GM23338 (cell line): Measurements from ENCODE around the gene SPRING1. TPM values are rescaled to one million over a fixed set of nuclear protein-coding genes. Genes with fewer than 3 reads are reported as not detected.

Experiments
- ATAC-seq: fragments of 200-7000 bp; cut with Tn5 transposase; 3 replicates; pipeline ENCODE4 v1.9.1; 2020
- DNase-seq: peaks from one replicate; pipeline ENCODE4 v3.0.0-alpha.2; 2015; ENCODE audit warnings: low spot score
- H2AFZ ChIP-seq: fragments of 200-600 bp; sonication (generic); 2 replicates; pipeline ENCODE4 v1.8.0; 2016; ENCODE audit warnings: antibody characterized with exemption, mild to moderate bottlenecking, moderate library complexity
- H3F3A ChIP-seq: fragments of 200-600 bp; sonication (generic); replicated peaks from 2 replicates; pipeline ENCODE4 v1.8.0; 2017; ENCODE audit warnings: antibody characterized with exemption, mixed run types, low read depth
- H3K27ac ChIP-seq: fragments of 200-600 bp; sonication (generic); 2 replicates; pipeline ENCODE4 v1.6.1; 2016; ENCODE audit warnings: low read depth
- H3K27me3 ChIP-seq: fragments of 200-600 bp; sonication (generic); 2 replicates; pipeline ENCODE4 v1.8.0; 2016; ENCODE audit warnings: mild to moderate bottlenecking, mixed run types, moderate library complexity; ENCODE audit not compliant: insufficient read depth
- H3K36me3 ChIP-seq: fragments of 200-600 bp; sonication (generic); 2 replicates; pipeline ENCODE4 v1.8.0; 2016; ENCODE audit warnings: mild to moderate bottlenecking; ENCODE audit not compliant: insufficient read depth
- H3K4me1 ChIP-seq: fragments of 200-600 bp; sonication (generic); 2 replicates; pipeline ENCODE4 v1.8.0; 2016; ENCODE audit warnings: mild to moderate bottlenecking, moderate library complexity; ENCODE audit not compliant: insufficient read depth
- H3K4me2 ChIP-seq: fragments of 200-600 bp; sonication (generic); 2 replicates; pipeline ENCODE4 v1.7.1; 2017; ENCODE audit warnings: mixed run types
- H3K4me3 ChIP-seq: fragments of 200-600 bp; sonication (generic); 2 replicates; pipeline ENCODE4 v1.6.1; 2016; ENCODE audit warnings: mixed run types
- H3K79me2 ChIP-seq: fragments of 200-600 bp; sonication (generic); replicated peaks from 2 replicates; pipeline ENCODE4 v1.8.0; 2017; ENCODE audit warnings: mild to moderate bottlenecking; ENCODE audit not compliant: insufficient read depth
- H3K9me2 ChIP-seq: fragments of 200-600 bp; sonication (generic); 2 replicates; pipeline ENCODE4 v1.8.0; 2017; ENCODE audit not compliant: insufficient read depth
- H4K20me1 ChIP-seq: fragments of 200-600 bp; sonication (generic); replicated peaks from 2 replicates; pipeline ENCODE4 v1.8.0; 2017; ENCODE audit warnings: mild to moderate bottlenecking; ENCODE audit not compliant: insufficient read depth
- H3K27ac Mint-ChIP-seq: 2 replicates; pipeline ENCODE4 v1.8.0; 2020; ENCODE audit warnings: inconsistent platforms, mild to moderate bottlenecking, moderate library complexity, mixed read lengths
- H3K27me3 Mint-ChIP-seq: 3 replicates; pipeline ENCODE4 v1.8.0; 2022; ENCODE audit warnings: low read depth, mild to moderate bottlenecking, moderate library complexity, mixed read lengths, inconsistent platforms; ENCODE audit not compliant: insufficient read depth, poor library complexity
- H3K36me3 Mint-ChIP-seq: 3 replicates; pipeline ENCODE4 v1.8.0; 2021; ENCODE audit warnings: low read depth, mild to moderate bottlenecking, inconsistent platforms, moderate library complexity, mixed read lengths
- H3K4me1 Mint-ChIP-seq: 3 replicates; pipeline ENCODE4 v1.8.0; 2020; ENCODE audit warnings: mild to moderate bottlenecking, inconsistent platforms, mixed read lengths
- H3K4me3 Mint-ChIP-seq: 3 replicates; pipeline ENCODE4 v1.8.0; 2021; ENCODE audit warnings: moderate library complexity, mild to moderate bottlenecking, inconsistent platforms, mixed read lengths
- H3K9me3 Mint-ChIP-seq: 3 replicates; pipeline ENCODE4 v1.8.0; 2020; ENCODE audit warnings: moderate library complexity, mild to moderate bottlenecking, inconsistent platforms, mixed read lengths
- CREB1 ChIP-seq: fragments of 250-450 bp; sonication (Bioruptor Pico); IDR thresholded peaks from 2 replicates; pipeline ENCODE4 v1.5.0; 2020; ENCODE audit warnings: low read depth, mild to moderate bottlenecking, moderate library complexity
- EZH2 ChIP-seq: fragments of 200-600 bp; sonication (generic); IDR thresholded peaks from one replicate; pipeline ENCODE4 v1.8.0; 2017; ENCODE audit warnings: antibody characterized with exemption, mild to moderate bottlenecking, low read depth; ENCODE audit not compliant: unreplicated experiment
- EZH2phosphoT487 ChIP-seq: fragments of 200-600 bp; sonication (generic); IDR thresholded peaks from one replicate; pipeline ENCODE4 v1.8.1; 2018; ENCODE audit warnings: antibody characterized with exemption; ENCODE audit not compliant: unreplicated experiment
- JUNB ChIP-seq: IDR thresholded peaks from one replicate; pipeline ENCODE4 v1.6.1; 2016; ENCODE audit warnings: antibody characterized with exemption; ENCODE audit not compliant: unreplicated experiment
- NANOG ChIP-seq: IDR thresholded peaks from 2 replicates; pipeline ENCODE4 v1.6.1; 2016; ENCODE audit warnings: antibody characterized with exemption, borderline replicate concordance
- STAT1 ChIP-seq: IDR thresholded peaks from one replicate; pipeline ENCODE4 v1.6.1; 2016; ENCODE audit warnings: antibody characterized with exemption; ENCODE audit not compliant: unreplicated experiment
- ZNF114 ChIP-seq: fragments of 250-450 bp; sonication (Bioruptor Pico); IDR thresholded peaks from 2 replicates; pipeline ENCODE4 v1.5.0; 2020; ENCODE audit warnings: mild to moderate bottlenecking, moderate library complexity
- ZNF331 ChIP-seq: fragments of 250-450 bp; sonication (Bioruptor Pico); IDR thresholded peaks from 2 replicates; pipeline ENCODE4 v1.5.0; 2020; ENCODE audit warnings: low read depth, mild to moderate bottlenecking, moderate library complexity
- polyA plus RNA-seq: library from polyadenylated mRNA; unstranded; fragments of >200 nt; fragmentation: Nextera tagmentation; extraction: Ambion mirVana; gene quantifications from 2 replicates; pipeline ENCODE4 v1.2.1, GENCODE V29; 2016
- total RNA-seq: library from RNA; depleted of rRNA; stranded (reverse); fragments of >200 nt; shearing (Covaris generic); gene quantifications from 2 replicates; pipeline ENCODE4 v1.2.3, GENCODE V29; 2014
- TF ChIP-seq, protein P1 (sequence below): IDR thresholded peaks from 2 replicates; pipeline ENCODE4 v1.6.1; 2016; ENCODE audit warnings: antibody characterized with exemption
- TF ChIP-seq, protein P2 (sequence below), 2 experiments: fragments of 200-600 bp in 1 of 2; sonication (generic) in 1 of 2; conservative IDR thresholded peaks; 2 replicates each; pipeline versions ENCODE4 v1.5.1 to v1.6.1; 2016 to 2017; ENCODE audit warnings: antibody characterized with exemption in 2 of 2, low read depth in 2 of 2, mild to moderate bottlenecking in 2 of 2, moderate library complexity in 1 of 2
- TF ChIP-seq, protein P3 (sequence below): IDR thresholded peaks from one replicate; pipeline ENCODE4 v1.6.1; 2018; ENCODE audit warnings: antibody characterized with exemption; ENCODE audit not compliant: unreplicated experiment

Gene SPRING1
- total and polyA plus RNA-seq, 2 experiments from 2014 or later = 8.2 to 57.1 TPM

DNA sequence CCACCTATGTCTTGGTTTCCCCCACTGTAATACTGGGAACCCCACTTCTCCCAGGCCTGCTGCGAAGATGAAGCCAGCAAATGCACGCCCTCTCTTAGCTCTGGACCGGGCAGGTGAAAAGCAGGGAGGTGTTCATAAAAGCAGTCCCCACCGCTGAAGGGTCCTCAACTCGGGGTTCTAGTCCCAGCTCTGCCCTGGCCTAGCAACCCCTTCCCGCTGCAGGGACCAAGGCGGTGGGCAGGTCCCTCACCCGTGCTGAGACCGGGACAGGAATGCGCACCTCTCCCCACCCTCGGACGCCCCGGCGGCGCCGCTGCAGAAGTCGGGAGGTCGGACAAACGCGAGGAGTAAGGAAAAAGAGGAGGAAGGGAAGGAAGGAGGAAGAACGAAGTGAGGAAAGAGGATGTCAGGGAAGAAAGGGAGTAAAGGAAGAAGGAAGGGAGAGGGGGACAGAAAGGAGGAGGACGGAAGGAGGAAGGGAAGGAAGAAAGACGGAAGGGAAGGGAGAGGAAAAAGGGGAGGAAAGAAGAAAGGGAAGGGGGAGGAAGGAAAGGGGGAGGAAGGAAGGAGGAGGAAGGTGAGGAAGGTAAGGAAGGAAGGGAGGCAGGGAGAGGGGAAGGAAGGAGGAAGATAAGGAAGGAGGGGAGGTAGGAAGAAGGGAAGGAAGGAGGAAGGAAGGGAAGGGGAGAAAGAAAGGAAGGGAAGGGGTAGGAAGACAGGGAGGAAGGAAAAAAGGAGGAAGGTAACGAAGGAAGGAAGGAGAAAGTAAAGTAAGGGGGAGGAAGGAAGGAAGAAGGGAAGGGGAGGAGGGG, 701 bp downstream of the SPRING1 start:
- peak overlapping the region; percentile 94 for H3K4me2 ChIP-seq
- no peaks in the 10 kb centered on the region for H3K9me2 ChIP-seq
- H3K4me3 Mint-ChIP-seq = peak overlapping the region; percentile 96
- no peaks in the 10 kb centered on the region for H3K27me3 ChIP-seq
- H4K20me1 ChIP-seq = peaks cover 21% of the 10 kb centered on the region; the same call in 1 of the 2 replicates
- H3K4me3 ChIP-seq = peak overlapping the region; percentile 96
- H3K79me2 ChIP-seq = peaks cover 59% of the 10 kb centered on the region
- TF ChIP-seq, protein P1, sequence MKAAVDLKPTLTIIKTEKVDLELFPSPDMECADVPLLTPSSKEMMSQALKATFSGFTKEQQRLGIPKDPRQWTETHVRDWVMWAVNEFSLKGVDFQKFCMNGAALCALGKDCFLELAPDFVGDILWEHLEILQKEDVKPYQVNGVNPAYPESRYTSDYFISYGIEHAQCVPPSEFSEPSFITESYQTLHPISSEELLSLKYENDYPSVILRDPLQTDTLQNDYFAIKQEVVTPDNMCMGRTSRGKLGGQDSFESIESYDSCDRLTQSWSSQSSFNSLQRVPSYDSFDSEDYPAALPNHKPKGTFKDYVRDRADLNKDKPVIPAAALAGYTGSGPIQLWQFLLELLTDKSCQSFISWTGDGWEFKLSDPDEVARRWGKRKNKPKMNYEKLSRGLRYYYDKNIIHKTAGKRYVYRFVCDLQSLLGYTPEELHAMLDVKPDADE = no peak
- TF ChIP-seq ZNF331 (CRISPR knock-in tag) = no peak
- ATAC-seq = peak; percentile 33
- no peaks in the 10 kb centered on the region for H3K9me3 Mint-ChIP-seq
- no peaks in the 10 kb centered on the region; the same call in 1 of the 2 replicates for H3K36me3 ChIP-seq
- no peaks in the 10 kb centered on the region for H3F3A ChIP-seq
- H3K4me1 Mint-ChIP-seq = peaks cover 12% of the 10 kb centered on the region
- H2AFZ ChIP-seq = peak overlapping the region; percentile 80; the same call in 1 of the 2 replicates
- no peak overlapping the region for H3K27ac ChIP-seq
- H3K27ac Mint-ChIP-seq = peak overlapping the region; percentile 78; the same call in 1 of the 2 replicates
- peaks cover 5% of the 10 kb centered on the region for H3K27me3 Mint-ChIP-seq
- peaks cover 12% of the 10 kb centered on the region for H3K4me1 ChIP-seq
- DNase-seq = peak; percentile 49
- peaks cover 29% of the 10 kb centered on the region for H3K36me3 Mint-ChIP-seq

DNA sequence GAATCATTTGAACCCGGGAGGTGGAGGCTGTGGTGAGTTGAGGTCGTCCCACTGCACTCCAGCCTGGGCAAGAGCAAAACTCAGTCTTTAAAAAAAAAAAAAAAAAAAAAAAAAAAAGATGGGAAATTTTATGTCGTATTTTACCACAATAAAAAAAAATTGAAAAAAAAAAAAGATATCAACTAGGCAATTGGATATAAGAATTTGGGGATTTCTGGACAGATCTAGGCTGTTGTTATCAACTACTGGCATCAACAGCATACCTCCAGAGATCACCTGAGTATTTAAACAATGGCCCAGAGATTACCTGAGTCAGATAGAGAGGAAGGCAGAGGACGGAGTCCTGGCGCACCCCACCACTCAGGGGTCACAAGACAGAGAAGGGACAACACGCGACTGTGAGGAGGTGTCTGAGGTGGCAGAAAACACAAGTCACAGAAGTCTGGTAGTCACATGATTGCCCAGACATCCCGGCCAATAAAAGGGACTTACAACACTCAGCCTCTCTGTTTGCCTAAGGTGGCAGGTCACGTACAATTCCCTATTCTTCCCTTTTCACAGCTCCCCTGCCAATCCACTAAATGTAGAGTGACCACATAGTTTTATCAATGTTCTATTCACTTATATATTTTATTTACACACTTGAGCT, 1.8 kb downstream of the SPRING1 start:
- H3K79me2 ChIP-seq = peaks cover 70% of the 10 kb centered on the region
- no peak overlapping the region for H3K27ac Mint-ChIP-seq
- no peak for ATAC-seq

More for the DNA sequence above, 1.8 kb downstream of the SPRING1 start:
- TF ChIP-seq EZH2phosphoT487 (no peak), ZNF331 (CRISPR knock-in tag) (no peak), STAT1 (no peak), JUNB (no peak), ZNF114 (CRISPR knock-in tag) (no peak), NANOG (no peak), EZH2 (no peak), CREB1 (no peak)
- TF ChIP-seq, protein P2, sequence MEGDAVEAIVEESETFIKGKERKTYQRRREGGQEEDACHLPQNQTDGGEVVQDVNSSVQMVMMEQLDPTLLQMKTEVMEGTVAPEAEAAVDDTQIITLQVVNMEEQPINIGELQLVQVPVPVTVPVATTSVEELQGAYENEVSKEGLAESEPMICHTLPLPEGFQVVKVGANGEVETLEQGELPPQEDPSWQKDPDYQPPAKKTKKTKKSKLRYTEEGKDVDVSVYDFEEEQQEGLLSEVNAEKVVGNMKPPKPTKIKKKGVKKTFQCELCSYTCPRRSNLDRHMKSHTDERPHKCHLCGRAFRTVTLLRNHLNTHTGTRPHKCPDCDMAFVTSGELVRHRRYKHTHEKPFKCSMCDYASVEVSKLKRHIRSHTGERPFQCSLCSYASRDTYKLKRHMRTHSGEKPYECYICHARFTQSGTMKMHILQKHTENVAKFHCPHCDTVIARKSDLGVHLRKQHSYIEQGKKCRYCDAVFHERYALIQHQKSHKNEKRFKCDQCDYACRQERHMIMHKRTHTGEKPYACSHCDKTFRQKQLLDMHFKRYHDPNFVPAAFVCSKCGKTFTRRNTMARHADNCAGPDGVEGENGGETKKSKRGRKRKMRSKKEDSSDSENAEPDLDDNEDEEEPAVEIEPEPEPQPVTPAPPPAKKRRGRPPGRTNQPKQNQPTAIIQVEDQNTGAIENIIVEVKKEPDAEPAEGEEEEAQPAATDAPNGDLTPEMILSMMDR (conservative IDR thresholded peaks at IDR 0.05; ENCODE audit: low read depth in 2 of 2) = no peak
- TF ChIP-seq, protein P3, sequence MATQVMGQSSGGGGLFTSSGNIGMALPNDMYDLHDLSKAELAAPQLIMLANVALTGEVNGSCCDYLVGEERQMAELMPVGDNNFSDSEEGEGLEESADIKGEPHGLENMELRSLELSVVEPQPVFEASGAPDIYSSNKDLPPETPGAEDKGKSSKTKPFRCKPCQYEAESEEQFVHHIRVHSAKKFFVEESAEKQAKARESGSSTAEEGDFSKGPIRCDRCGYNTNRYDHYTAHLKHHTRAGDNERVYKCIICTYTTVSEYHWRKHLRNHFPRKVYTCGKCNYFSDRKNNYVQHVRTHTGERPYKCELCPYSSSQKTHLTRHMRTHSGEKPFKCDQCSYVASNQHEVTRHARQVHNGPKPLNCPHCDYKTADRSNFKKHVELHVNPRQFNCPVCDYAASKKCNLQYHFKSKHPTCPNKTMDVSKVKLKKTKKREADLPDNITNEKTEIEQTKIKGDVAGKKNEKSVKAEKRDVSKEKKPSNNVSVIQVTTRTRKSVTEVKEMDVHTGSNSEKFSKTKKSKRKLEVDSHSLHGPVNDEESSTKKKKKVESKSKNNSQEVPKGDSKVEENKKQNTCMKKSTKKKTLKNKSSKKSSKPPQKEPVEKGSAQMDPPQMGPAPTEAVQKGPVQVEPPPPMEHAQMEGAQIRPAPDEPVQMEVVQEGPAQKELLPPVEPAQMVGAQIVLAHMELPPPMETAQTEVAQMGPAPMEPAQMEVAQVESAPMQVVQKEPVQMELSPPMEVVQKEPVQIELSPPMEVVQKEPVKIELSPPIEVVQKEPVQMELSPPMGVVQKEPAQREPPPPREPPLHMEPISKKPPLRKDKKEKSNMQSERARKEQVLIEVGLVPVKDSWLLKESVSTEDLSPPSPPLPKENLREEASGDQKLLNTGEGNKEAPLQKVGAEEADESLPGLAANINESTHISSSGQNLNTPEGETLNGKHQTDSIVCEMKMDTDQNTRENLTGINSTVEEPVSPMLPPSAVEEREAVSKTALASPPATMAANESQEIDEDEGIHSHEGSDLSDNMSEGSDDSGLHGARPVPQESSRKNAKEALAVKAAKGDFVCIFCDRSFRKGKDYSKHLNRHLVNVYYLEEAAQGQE = no peak
- TF ChIP-seq, protein P1 = no peak
- Histone ChIP-seq H3K9me2 (no peaks in the 10 kb centered on the region), H3K4me1 (peaks cover 12% of the 10 kb centered on the region), H3K36me3 (no peaks in the 10 kb centered on the region), H3K27ac (no peak overlapping the region), H2AFZ (no peak overlapping the region), H3K4me3 (peak overlapping the region; percentile 96), H3K4me2 (peak overlapping the region; percentile 94), H4K20me1 (peaks cover 21% of the 10 kb centered on the region; the same call in 1 of the 2 replicates), H3K27me3 (no peaks in the 10 kb centered on the region), H3F3A (no peaks in the 10 kb centered on the region)
- Mint-ChIP-seq H3K4me1 (peaks cover 12% of the 10 kb centered on the region), H3K4me3 (peak overlapping the region; percentile 96), H3K9me3 (no peaks in the 10 kb centered on the region), H3K27me3 (peaks cover 5% of the 10 kb centered on the region), H3K36me3 (peaks cover 23% of the 10 kb centered on the region)
- no peak for DNase-seq
